ENCODE data around the gene SPINK14. TPM values are rescaled to one million over a fixed set of nuclear protein-coding genes. Genes with fewer than 3 reads are reported as not detected.

Gene SPINK14
- total RNA-seq, 1 donor from 2014 or later: not detected

DNA sequence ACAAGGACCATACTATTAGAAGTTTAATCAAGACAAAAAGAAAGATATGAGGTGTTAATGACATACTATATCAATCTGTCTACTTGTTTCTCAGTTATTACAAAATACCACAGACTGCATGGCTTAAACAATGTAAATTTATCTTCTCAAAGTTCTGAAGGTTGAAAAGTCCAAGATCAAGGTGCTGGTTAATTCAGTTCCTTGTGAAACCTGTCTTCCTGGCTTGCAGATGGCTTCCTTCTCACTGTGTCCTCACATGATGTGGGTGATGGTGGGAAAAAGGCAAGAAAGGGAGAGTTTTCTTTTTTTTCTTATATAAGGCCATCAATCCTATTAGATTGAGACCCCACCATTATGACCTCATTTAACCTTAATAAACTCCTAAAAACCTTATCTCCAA is 15.6 kb upstream of the SPINK14 start:
- no peaks in the 10 kb centered on the region for H3K27me3 Mint-ChIP-seq
- H3K36me3 Mint-ChIP-seq (ENCODE audit: low read depth): no peaks in the 10 kb centered on the region
- DNase-seq (no peak), ATAC-seq (ENCODE audit: low read depth) (no peak)
- no peak overlapping the region for H3K27ac Mint-ChIP-seq
- ChIA-PET CTCF (no interaction called here), POLR2A (no interaction called here)
- peaks cover 5% of the 10 kb centered on the region for H3K9me3 Mint-ChIP-seq
- H3K4me1 Mint-ChIP-seq: no peaks in the 10 kb centered on the region
- no peak overlapping the region for H3K4me3 Mint-ChIP-seq
- TF ChIP-seq, protein P1, sequence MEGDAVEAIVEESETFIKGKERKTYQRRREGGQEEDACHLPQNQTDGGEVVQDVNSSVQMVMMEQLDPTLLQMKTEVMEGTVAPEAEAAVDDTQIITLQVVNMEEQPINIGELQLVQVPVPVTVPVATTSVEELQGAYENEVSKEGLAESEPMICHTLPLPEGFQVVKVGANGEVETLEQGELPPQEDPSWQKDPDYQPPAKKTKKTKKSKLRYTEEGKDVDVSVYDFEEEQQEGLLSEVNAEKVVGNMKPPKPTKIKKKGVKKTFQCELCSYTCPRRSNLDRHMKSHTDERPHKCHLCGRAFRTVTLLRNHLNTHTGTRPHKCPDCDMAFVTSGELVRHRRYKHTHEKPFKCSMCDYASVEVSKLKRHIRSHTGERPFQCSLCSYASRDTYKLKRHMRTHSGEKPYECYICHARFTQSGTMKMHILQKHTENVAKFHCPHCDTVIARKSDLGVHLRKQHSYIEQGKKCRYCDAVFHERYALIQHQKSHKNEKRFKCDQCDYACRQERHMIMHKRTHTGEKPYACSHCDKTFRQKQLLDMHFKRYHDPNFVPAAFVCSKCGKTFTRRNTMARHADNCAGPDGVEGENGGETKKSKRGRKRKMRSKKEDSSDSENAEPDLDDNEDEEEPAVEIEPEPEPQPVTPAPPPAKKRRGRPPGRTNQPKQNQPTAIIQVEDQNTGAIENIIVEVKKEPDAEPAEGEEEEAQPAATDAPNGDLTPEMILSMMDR (IDR thresholded peaks at IDR 0.05): no peak
- intact Hi-C loops (cut with micrococcal nuclease): no loop called here

DNA sequence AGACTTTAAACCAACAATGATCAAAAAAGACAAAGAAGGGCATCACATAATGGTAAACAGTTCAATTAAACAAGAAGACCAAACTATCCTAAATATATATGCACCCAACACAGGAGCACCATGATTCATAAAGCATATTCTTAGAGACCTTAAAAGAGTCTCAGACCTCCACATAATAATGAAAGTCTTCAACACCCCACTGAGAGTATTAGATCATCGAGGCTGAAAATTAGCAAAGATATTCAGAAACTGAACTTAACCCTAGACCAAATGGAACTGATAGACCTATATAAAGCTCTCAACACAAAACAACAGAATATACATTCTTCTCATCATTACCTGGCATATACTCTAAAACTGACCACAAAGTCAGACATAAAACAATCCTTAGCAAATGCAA is 11.7 kb upstream of the SPINK14 start:
- ChIA-PET CTCF (no interaction called here), POLR2A (interaction anchor here (0.6 kb wide), 1 partner anchor 276 kb away, joined by 3 read pairs; no protein-coding TSS in a partner anchor)
- no peak for ATAC-seq (ENCODE audit: low read depth)
- DNase-seq: no peak
- Mint-ChIP-seq H3K4me1 (no peaks in the 10 kb centered on the region), H3K27me3 (no peaks in the 10 kb centered on the region), H3K27ac (no peak overlapping the region), H3K36me3 (ENCODE audit: low read depth) (no peaks in the 10 kb centered on the region), H3K9me3 (peaks cover 5% of the 10 kb centered on the region), H3K4me3 (no peak overlapping the region)
- intact Hi-C loops (cut with micrococcal nuclease): no loop called here
- TF ChIP-seq, protein P1 (IDR thresholded peaks at IDR 0.05): no peak

DNA sequence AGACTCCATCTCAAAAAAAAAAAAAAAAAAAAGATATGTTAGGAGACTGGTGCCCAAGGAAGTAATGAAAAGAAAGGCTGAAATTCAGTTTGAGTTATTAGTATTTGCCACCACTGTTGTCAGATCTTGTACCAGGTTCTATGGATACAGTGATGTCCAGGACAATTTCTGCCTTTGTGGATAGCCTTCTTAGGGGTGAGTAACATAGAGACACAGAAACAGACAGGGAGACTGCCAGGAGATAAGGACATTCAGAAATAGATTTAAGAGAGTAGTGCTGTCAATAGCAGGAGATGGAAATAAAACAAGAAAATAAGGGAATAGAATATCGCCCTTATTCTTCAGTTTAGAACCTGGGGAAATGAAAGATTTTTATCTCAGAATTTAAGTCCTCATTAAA is 6.3 kb upstream of the SPINK14 start:
- Mint-ChIP-seq H3K4me1 (no peaks in the 10 kb centered on the region), H3K27ac (no peak overlapping the region), H3K4me3 (no peak overlapping the region), H3K27me3 (no peaks in the 10 kb centered on the region), H3K9me3 (no peaks in the 10 kb centered on the region), H3K36me3 (ENCODE audit: low read depth) (no peaks in the 10 kb centered on the region)
- intact Hi-C loops (cut with micrococcal nuclease): no loop called here
- CTCF ChIA-PET: no interaction called here
- TF ChIP-seq, protein P1 (IDR thresholded peaks at IDR 0.05): no peak
- POLR2A ChIA-PET: no interaction called here
- no peak for ATAC-seq (ENCODE audit: low read depth)
- no peak for DNase-seq

DNA sequence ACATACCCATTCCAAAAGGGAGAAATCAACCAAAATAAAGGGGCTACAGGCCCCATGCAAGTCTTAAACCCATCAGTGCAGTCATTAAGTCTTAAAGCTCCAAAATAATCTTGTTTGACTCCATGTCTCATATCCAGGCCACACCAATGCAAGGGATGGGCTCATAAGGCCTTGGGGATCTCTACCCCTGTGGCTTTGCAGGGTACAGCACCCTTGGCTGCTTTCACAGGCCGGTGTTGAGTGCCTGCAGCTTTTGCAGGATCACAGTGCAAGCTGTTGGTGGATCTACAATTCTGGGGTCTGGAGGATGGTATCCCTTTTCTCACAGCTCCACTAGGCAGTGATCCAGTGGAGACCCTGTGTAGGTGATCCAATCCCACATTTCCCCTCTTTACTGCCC is 5.0 kb upstream of the SPINK14 start:
- TF ChIP-seq, protein P1 (IDR thresholded peaks at IDR 0.05): no peak
- no peaks in the 10 kb centered on the region for H3K9me3 Mint-ChIP-seq
- DNase-seq: no peak
- POLR2A ChIA-PET: no interaction called here
- intact Hi-C loops (cut with micrococcal nuclease): no loop called here
- H3K27ac Mint-ChIP-seq: no peak overlapping the region
- no peak overlapping the region for H3K4me3 Mint-ChIP-seq
- H3K4me1 Mint-ChIP-seq: no peaks in the 10 kb centered on the region
- CTCF ChIA-PET: no interaction called here
- no peaks in the 10 kb centered on the region for H3K36me3 Mint-ChIP-seq (ENCODE audit: low read depth)
- H3K27me3 Mint-ChIP-seq: no peaks in the 10 kb centered on the region
- ATAC-seq (ENCODE audit: low read depth): no peak

DNA sequence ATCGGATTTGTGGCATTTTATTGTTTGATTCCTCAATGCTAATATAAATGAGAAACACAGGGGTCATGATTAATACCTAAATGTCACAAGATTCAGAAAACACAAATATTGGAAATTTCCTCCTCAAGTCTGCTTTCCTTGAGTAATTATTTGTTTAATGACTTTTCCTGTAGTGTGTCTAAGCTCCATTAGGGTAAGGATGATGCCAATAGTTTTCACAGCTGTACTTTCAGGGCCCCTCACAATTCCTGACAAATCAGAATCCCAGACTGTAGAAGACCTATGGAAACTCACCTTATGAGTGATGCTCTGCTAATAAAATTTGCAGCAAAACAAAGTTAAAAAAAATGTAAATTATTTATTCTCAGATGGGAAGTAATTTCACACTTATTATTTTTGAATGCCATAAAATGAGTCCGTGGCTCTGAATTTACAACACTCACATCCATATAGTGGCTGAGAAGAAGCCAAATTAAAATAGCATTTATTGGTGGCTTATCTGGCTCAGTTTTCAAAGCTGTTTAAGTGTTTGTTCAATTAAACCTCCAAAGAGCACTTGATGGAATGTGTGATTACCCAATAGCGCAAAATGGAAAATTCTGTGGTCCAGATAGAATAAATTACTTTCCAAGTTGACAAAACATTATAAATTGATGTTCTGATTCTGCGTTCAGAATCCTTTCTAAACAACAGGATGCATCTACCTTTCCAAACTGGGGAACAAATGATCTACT is 1.6 kb upstream of the SPINK14 start:
- H3K27ac Mint-ChIP-seq: no peak overlapping the region
- H3K4me3 Mint-ChIP-seq: no peak overlapping the region
- TF ChIP-seq, protein P1 (IDR thresholded peaks at IDR 0.05): no peak
- no peak for DNase-seq
- intact Hi-C loops (cut with micrococcal nuclease): no loop called here
- no peak for ATAC-seq (ENCODE audit: low read depth)
- POLR2A ChIA-PET: no interaction called here
- CTCF ChIA-PET: no interaction called here
- H3K4me1 Mint-ChIP-seq: no peaks in the 10 kb centered on the region
- no peaks in the 10 kb centered on the region for H3K9me3 Mint-ChIP-seq
- no peaks in the 10 kb centered on the region for H3K27me3 Mint-ChIP-seq
- H3K36me3 Mint-ChIP-seq (ENCODE audit: low read depth): no peaks in the 10 kb centered on the region

All from activated B cell treated with CpG ODN at 0.5 μM for 24 hours (primary cell).